Medulla oblongata (tissue), 1 donor: ENCODE results near the gene RPUSD4.

Source experiments
- DNase-seq: peaks from one replicate; pipeline ENCODE4 v3.0.0-alpha.2; 2015; ENCODE audit errors: extremely low spot score

The RPUSD4 gene

GRCh38 chr11:126212089-126212660, 725 bp upstream of the RPUSD4 start:
- no peak for DNase-seq

DNA sequence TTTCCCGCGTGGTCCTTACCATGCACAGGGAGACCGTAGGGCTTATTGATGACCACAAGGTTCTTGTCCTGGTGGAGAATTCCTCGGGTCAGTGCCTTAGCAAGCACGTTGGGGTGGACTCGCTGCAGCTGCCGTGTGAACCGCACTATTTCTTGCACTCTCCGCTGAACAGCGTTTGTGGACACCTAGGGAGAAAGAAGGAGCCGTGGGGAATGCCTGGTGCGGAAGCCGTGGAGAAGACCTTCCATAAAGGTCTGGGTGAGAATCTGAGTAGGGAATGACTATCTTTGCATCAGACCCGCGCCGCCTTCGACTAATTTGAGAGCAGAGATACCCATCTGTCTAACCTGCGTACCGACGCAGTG, 597 bp downstream of the RPUSD4 start:
- DNase-seq = no peak

GRCh38 chr11:126207896-126208295, 3.6 kb downstream of the RPUSD4 start:
- no peak for DNase-seq

- DNase-seq = no peak
Observed at GRCh38 chr11:126205359-126205758, 6.1 kb downstream of the RPUSD4 start.

DNA sequence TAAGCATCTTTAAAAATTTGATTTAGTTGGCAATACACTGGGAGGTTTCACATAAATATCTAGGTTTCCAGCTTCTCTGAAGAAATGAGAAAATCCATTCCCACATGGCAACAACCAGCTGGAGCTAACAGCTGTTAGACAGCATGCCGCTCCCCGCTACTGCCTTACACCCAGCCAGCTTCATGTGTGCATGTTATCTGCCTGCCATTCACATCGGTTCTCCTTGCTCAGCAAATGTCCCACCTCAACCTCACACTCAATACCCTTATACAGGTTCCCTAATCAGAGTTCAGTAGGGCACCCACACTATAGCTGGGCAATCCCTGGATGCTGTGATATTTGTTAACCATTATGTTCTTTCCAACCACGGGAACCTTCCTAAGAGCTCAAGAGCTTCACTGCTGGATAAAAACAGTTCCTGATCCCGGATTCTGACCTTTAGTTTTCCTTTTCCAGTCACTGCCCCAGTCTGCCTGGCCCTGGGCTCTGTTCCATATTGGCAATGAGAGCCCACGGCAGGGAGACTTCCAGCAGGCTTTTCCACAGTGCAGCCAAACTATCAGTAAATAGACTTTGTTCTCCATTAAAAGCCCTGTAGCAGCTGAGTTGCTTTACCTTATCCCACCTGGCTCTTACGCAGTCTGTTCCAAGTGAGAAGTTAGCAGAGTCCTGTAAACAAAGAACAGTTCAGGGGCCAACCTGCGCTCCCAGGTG, 8.6 kb downstream of the RPUSD4 start:
- DNase-seq = no peak

- no peak for DNase-seq
Observed at GRCh38 chr11:126198648-126199047, 12.8 kb downstream of the RPUSD4 start.

GRCh38 chr11:126197277-126197939, 14.0 kb downstream of the RPUSD4 start:
- no peak for DNase-seq

DNA sequence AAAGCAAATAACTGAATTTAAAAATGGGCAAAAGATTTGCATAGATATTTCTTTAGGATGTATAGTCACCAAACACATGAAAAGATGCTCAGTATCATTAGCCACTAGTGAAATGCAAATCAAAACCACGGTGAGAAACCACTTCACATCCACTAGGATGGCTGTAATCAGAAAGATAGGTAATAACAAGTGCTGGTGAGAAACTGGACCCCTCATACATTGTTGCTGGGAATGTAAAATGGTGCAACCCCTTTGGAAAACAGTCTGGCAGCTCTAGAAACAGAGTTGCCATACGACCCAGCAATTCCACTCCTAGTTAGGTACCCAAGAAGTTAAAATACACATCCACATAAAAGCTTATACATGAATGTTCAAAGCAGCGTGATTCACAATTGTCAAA, 16.3 kb downstream of the RPUSD4 start:
- no peak for DNase-seq

GRCh38 chr11:126194121-126194543, 17.3 kb downstream of the RPUSD4 start:
- DNase-seq = peak; percentile 49

GRCh38 chr11:126193038-126193478, 18.4 kb downstream of the RPUSD4 start:
- no peak for DNase-seq

DNA sequence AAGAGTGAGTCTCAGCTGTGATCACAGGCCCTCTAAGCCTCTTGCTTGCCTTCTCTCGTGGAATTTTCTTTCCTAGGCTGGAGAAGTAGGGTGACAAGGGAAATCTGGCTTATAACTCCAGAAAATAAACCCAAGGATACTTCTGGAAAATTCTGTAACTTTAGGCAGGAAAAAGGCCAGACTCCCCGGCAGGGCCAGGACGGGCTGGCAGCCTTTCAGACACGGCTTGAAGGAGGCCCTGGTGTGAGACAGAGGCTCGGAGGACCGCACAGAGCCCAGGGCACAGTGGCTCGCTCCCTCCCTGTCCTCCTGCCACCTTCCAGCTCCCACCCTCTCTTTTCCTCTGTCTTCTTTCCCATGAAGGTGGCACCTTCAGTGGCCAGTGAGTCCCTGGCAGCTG, 19.1 kb downstream of the RPUSD4 start:
- DNase-seq = no peak

DNA sequence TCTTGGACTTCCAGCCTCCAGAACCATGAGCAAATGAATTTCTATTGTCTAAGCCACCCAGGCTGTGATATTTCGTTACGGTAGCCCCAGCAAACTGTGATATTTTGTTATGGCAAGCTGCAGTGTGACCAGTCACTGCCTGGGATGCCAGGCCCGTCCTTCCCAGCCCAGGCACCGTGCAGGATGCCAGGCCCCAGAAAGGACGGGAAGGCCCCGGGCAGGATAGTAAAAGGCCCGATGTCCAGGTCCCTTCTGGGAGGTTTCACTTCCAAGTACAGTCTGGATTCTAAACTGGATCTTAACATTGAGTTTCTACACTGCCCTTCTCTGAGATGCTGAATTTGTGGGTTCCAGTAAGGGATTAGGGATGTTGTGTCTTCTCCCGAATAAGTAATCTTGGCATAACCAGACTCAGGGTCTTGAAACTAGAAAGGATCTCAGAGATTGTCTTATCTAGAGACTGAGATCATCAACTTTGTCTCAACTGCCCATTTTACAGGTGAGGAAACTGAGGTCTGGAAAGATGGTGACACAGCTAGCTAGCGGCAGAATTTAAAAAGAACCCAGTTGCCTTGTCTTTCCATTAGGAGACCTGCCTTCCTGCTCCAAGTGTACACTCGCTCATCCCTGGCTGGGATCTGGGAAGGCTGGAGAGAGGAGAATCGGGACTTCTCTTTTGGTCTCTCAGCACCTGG, 19.9 kb downstream of the RPUSD4 start:
- no peak for DNase-seq

- DNase-seq = no peak
Observed at GRCh38 chr11:126190792-126191191, 20.7 kb downstream of the RPUSD4 start.

- no peak for DNase-seq
Observed at GRCh38 chr11:126189109-126189929, 22.1 kb downstream of the RPUSD4 start.

DNA sequence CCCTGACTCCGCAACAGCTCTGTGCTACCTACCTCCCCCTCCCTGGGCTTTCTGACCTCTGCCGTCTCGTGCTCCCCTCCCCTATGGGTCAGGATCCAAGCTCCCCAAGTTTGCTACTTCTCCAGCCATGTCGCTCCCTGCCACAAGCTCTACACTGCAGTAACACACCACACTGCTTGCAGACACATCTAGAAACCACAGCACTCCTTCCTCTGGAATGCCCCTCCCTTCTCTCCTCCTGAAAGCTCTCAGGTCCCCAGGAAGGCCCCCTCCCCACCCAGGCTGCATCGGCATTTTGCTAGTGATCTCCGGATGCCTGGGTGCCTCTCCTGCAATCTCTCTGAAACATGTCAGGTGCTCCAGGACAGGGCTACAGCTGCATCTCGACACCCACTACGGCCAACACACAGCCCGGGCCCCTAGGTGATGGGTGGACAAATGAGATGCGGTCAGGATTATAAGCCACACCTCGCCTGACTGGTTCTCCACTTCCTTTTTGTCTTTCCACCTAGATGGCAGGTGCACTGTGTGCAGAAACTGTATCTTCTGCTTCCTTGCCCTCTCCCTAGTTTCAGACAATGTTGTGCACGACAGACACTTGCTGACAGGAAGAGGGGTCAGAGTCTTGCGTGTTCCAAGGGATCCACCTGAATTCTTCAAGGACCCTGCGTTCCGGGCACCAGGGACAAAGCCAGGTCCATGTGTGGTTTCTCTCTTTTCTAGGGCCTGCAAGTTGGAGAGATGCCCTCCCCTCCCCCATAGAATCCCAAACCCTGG, 22.9 kb downstream of the RPUSD4 start:
- no peak for DNase-seq

DNA sequence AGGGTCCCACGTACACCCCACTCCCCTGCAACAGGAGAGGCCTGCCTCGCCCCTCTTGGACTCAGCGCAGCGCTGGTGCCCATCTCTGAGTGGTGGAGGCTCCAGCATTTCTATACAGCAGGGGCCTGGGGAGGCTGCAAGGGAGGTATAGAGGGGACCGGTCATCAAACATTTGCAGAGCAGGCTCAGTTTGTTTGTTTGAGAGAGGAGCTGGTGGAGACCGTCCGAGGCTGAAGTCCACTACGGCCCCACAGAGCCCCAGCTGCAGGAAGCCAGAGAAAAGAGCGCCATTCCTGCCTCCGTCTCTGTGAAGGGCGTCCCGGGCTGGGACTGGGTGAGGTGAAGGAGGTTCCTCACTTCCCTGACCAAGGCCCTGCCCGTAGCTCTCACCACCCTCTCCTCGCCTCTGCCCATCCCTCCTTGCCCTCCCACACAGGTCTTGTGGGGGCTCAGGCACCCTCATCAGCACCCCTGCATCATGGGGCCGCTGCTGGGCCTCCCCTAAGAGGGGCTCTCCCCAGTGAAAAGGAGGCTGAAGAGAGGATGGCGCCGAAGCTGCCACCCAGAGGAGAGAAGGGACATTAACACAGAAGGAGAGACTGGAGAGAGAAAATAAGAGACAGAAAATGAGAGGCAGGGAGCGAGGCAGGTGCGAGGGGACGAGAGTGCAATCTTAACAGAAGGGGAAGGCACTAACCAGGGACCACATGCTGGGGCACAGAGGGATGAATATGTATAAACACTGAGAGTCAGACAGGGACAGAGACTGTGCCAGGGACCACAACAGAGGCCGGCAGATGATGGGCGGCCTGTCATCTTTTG, 24.5 kb downstream of the RPUSD4 start:
- no peak for DNase-seq

DNA sequence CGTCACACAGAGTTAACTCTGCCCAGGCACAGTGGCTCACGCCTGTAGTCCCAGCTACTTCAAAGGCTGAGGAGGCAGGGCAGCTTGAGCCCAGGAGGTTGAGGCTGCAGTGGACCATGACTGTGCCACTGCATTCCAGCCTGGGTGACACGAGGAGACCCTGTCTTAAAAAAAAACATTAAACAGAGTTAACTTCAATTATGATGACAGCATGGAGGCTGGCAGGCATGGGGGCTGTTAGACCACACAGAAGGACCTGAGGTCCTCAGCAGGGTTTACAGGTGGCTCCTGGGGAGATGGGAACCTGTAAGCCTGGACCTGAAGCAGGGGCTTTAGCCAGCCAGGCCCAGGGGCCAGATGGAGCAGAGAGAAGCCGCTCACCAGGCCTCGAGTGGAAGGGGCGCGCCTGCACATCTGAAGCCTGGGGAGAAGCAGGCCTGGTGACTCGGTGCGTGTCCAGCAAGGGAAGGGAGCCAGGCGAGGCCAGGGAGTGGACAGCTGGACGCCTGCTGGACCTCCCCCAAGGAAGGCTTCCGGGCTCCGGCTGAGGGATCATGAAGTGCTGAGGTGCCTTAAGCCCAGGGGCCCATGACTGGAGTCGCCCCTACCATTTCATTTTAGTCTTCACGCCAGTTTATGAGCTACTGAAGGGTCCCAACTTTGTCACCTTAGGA, 25.3 kb downstream of the RPUSD4 start:
- no peak for DNase-seq

DNA sequence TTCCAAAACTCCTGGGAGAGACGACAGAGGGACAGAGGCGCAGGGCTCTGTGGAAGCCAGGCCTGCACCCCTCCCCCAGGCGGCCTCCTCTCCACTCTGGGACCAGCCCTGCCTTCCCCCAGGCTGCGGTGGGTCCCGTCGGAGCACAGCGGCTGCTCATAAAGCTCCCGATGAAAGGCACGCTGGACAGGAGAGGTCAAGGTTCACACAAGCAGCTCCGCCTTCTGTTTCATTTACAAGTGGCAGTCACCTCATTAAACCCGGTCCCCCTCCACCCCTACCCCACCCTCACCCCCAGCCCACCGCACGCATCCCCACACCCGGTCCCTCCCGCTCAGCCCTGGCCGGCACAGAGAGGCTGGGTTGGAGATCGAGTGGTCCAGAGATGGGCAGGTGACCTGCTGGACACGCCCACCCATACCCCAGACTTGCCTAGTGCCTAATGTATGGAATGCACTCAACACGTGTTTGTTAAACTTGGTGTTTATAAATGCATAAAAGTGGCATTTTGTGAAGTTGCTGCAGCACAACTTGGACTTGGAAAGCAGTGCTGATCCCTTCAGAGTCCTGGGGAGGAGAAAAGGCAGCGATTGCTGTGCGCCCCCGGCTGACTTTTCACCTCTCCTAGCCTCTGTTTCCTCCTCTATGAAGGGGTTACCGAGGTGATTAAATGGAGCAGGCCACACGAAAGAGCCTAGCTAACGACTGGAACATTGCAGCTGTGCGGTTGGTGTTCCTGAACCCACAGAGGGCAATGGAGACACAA, 26.0 kb downstream of the RPUSD4 start:
- no peak for DNase-seq
